HL-60 (cell line): ENCODE results near the gene KBTBD3.

Experiments
- DNase-seq, 2 experiments: peaks; one replicate each; pipeline ENCODE4 v3.0.0-alpha.2; 2010 to 2020; ENCODE audit warnings: low read depth in 1 of 2, low spot score in 1 of 2
- H3K27ac ChIP-seq: fragments of 250-450 bp; sonication (Bioruptor Pico); replicated peaks from 2 replicates; pipeline ENCODE4 v1.5.1; 2020; ENCODE audit warnings: mild to moderate bottlenecking, moderate library complexity
- H3K27me3 ChIP-seq: fragments of 250-450 bp; sonication (Bioruptor Pico); 2 replicates; pipeline ENCODE4 v1.5.1; 2021; ENCODE audit warnings: mild to moderate bottlenecking, moderate library complexity; ENCODE audit not compliant: insufficient read depth, poor library complexity, severe bottlenecking
- H3K4me3 ChIP-seq: replicated peaks from 2 replicates; pipeline ENCODE4 v1.5.1; 2011; ENCODE audit warnings: mild to moderate bottlenecking, control low read depth, low read length; ENCODE audit not compliant: insufficient read depth
- CTCF ChIP-seq: IDR thresholded peaks from one replicate; pipeline ENCODE4 v1.5.1; 2011; ENCODE audit warnings: low read length, control low read depth, inconsistent platforms; ENCODE audit not compliant: insufficient read depth
- GABPA ChIP-seq: IDR thresholded peaks from 2 replicates; pipeline ENCODE4 v1.6.1; 2012; ENCODE audit warnings: low read depth
- POLR2AphosphoS5 ChIP-seq: IDR thresholded peaks from 2 replicates; pipeline ENCODE4 v1.6.1; 2012; ENCODE audit warnings: low read depth
- REST ChIP-seq: IDR thresholded peaks from 2 replicates; pipeline ENCODE4 v1.6.1; 2012; ENCODE audit warnings: low read depth; ENCODE audit not compliant: insufficient replicate concordance
- SPI1 ChIP-seq: IDR thresholded peaks from 2 replicates; pipeline ENCODE4 v1.6.1; 2012; ENCODE audit warnings: low read depth, mild to moderate bottlenecking, borderline replicate concordance

Gene KBTBD3

GRCh38 chr11:106022795-106023275, 54.3 kb downstream of the KBTBD3 start:
- Histone ChIP-seq H3K27me3 (no peaks in the 10 kb centered on the region), H3K4me3 (peak overlapping the region; percentile 53), H3K27ac (peak overlapping the region; percentile 69)
- DNase-seq: no peak
- TF ChIP-seq GABPA (no peak), POLR2AphosphoS5 (no peak), SPI1 (no peak), CTCF (no peak), REST (no peak)

- peak within 1 kb of the TSS; percentile 99 for H3K4me3 ChIP-seq
- no peaks in the 10 kb centered on the region for H3K27me3 ChIP-seq
- DNase-seq: peak; percentile 97 to 99
- peak within 1 kb of the TSS; percentile 76 for H3K27ac ChIP-seq
- TF ChIP-seq GABPA (peak; percentile 89), POLR2AphosphoS5 (peak; percentile 44), REST (peak; percentile 14), SPI1 (no peak)
These were observed 55.0 kb downstream of the KBTBD3 start, which contains the start of gene MSANTD4 for GRCh38 chr11:106021967-106022794. Gene MSANTD4, minus strand, starts transcription at chr11:106022240. Its CDS starts 11,323 bp downstream, at chr11:106010917.

GRCh38 chr11:106021181-106021966, 55.8 kb downstream of the KBTBD3 start:
- Histone ChIP-seq H3K4me3 (peak overlapping the region; percentile 99), H3K27me3 (no peaks in the 10 kb centered on the region), H3K27ac (peak overlapping the region; percentile 76)
- peak in 1 of 2 experiments; percentile 9 for DNase-seq
- TF ChIP-seq POLR2AphosphoS5: no peak

- H3K27ac ChIP-seq: no peak overlapping the region
- TF ChIP-seq GABPA (no peak), CTCF (no peak), SPI1 (no peak), POLR2AphosphoS5 (no peak), REST (no peak)
- no peak for DNase-seq
- no peak overlapping the region for H3K4me3 ChIP-seq
- no peaks in the 10 kb centered on the region for H3K27me3 ChIP-seq
These were observed 60.1 kb downstream of the KBTBD3 start for GRCh38 chr11:106017093-106017492.
